GM12864 (cell line): ENCODE measurements around the gene CAPNS1.

Experiments used
- DNase-seq: peaks from one replicate; pipeline ENCODE4 v3.0.0-alpha.2; 2011; ENCODE audit warnings: low read depth
- H3K4me3 ChIP-seq: 2 replicates; pipeline ENCODE4 v1.5.1; 2011; ENCODE audit warnings: mild to moderate bottlenecking, low read depth, low read length, control low read depth
- CTCF ChIP-seq: IDR thresholded peaks from 2 replicates; pipeline ENCODE4 v1.5.1; 2011; ENCODE audit warnings: low read depth, mild to moderate bottlenecking, moderate library complexity, low read length, control low read depth, inconsistent platforms; ENCODE audit errors: missing control alignments

Gene CAPNS1

DNA sequence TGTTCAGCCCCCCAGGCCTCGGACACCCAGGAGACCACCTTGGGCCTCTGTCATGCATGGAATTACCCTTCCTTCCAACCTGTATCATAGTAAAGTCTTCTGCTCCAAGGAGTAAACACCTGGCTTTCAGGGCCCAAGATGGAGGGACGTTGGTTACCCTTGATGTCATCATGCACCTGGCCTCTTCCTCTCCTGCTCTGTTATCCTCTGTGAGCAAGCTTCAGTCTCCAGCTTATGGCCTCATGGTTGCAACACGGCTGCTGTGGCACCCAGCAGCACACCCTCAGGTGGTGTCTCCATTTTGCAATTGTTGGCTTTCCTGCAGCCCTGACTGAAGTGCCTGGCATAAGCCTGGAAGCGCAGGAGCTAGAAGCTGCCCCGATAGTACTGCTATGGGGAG lies 32.9 kb upstream of the CAPNS1 start:
- DNase-seq: no peak
- no peak for TF ChIP-seq CTCF
- H3K4me3 ChIP-seq: no peak overlapping the region

GRCh38 chr19:36108684-36109083 lies 31.2 kb upstream of the CAPNS1 start:
- TF ChIP-seq CTCF: no peak
- no peak overlapping the region for H3K4me3 ChIP-seq
- DNase-seq: no peak

GRCh38 chr19:36110487-36111199 lies 29.2 kb upstream of the CAPNS1 start, which contains the start of gene OVOL3:
Gene OVOL3 (plus strand): TSS chr19:36111143. CDS start chr19:36111203, 60 bp downstream.
- no peak for TF ChIP-seq CTCF
- H3K4me3 ChIP-seq: no peak within 1 kb of the TSS
- DNase-seq: no peak

DNA sequence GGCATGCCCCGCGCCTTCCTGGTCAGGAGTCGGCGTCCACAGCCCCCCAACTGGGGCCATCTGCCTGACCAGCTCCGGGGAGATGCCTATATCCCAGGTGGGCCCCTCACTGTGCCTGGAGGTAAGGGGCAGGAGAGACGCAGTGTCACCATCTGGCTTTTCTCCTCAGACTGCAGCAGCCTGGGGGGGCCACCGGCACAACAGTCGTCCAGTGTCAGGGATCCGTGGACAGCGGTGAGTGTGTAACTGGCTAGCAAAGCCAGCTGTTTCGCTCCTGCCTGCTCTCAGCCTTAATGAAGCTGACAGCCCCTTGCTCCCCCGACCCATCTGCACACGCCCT lies 28.7 kb upstream of the CAPNS1 start:
- no peak overlapping the region for H3K4me3 ChIP-seq
- no peak for DNase-seq
- no peak for TF ChIP-seq CTCF

DNA sequence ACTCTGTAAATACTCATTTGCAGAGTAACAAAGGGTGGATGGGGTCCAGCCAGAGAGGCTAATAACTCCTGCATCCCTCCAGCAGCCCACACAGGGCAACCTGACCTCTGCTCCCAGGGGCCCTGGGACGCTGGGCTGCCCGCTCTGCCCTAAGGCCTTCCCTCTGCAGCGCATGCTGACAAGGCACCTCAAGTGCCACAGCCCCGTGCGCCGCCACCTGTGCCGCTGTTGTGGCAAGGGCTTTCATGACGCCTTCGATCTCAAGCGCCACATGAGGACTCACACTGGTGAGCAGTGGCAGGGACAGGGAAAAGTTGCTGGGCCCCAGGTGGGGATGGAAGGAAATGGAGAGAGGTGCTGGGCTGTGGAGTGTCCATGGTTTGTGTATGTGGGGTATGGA lies 27.2 kb upstream of the CAPNS1 start:
- no peak for DNase-seq
- no peak for TF ChIP-seq CTCF
- H3K4me3 ChIP-seq: no peak overlapping the region

DNA sequence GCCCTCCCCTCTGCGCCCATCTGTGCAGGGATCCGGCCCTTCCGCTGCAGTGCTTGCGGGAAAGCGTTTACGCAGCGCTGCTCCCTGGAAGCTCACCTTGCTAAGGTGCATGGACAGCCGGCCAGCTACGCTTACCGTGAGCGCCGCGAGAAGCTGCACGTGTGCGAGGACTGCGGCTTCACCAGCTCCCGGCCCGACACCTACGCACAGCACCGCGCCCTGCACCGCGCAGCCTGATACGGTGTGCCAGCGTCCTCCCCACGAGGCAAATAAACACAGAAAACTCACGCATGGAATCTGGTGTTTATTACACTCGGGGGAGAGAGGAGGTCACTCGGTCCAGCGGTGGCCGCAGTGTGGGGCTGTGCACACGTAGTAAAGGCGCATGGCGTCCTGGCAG lies 26.4 kb upstream of the CAPNS1 start:
- peak overlapping the region; percentile 69 for H3K4me3 ChIP-seq
- DNase-seq: no peak
- no peak for TF ChIP-seq CTCF

DNA sequence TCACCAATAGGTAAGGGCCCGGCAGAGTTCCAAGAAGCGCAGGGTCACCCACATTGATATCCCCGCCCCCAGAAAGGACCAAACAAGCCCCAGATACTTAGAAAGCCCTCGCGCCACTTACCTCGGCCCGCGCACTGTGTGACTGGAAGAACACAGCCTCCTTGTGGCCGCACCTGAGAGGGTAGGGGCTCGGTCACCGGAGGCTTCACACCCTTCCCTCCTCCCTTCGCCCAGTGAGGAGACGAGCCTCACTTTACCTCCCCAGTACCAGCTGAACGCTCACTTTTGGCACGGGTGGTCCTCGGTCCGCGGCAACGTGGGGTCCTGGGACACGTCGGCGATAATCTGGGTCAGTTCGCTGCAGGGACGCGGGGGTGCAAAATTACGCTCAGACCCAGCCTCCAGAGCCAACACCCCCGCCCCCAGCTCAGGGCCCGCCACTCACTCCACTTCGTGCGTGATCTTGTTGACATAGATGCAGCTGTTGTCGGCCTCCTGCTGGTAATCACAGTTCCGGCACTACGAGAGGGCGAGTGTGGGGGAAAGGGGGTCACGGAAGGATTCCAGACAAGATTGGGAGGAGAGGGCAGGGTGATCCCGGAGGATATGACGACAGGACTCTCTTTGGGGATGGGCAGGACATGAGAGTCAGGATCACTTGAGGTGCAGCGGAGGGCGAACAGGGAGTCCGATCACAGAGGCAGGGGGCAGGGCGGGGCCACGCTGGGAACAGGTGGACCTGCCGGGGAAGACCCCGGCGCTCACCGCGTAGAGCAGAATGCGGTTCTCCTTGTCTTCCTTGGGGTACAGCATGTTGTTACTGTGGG lies 25.8 kb upstream of the CAPNS1 start:
- TF ChIP-seq CTCF: peak; percentile 25
- DNase-seq: no peak
- peak overlapping the region; percentile 69 for H3K4me3 ChIP-seq
